Endothelial cell of umbilical vein (primary cell): ENCODE data around the gene LHX4. TPM values are rescaled to one million over a fixed set of nuclear protein-coding genes. Genes with fewer than 3 reads are reported as not detected.
A peak's percentile ranks its signal among the peaks of the same experiment; 100 is the strongest.

Experiments
- BruUV-seq: library from RNA; stranded (reverse); fragments of 400-500 nt; replicated peaks from 2 replicates; lab custom pipeline; 2021; lab: Mats Ljungman, UMichigan
- CTCF ChIA-PET: fragments of 300-600, 350-600 bp; sonication (Branson Sonifier 250); formaldehyde crosslinking; loops from one replicate; lab custom pipeline; 2021; ENCODE audit warnings: antibody characterized with exemption, inconsistent platforms; lab: Charles Lee
- POLR2A ChIA-PET: fragments of 300-600, 350-600 bp; sonication (Branson Sonifier 250); formaldehyde crosslinking; loops from one replicate; lab custom pipeline; 2021; ENCODE audit warnings: antibody characterized with exemption, inconsistent platforms; lab: Charles Lee
- DNase-seq: peaks from one replicate; pipeline ENCODE4 v3.0.0-alpha.2; 2011; ENCODE audit warnings: low read depth, low spot score
- FAIRE-seq: peaks from 2 replicates; lab custom pipeline; 2011; peaks lifted over from hg19 to GRCh38; lab: Jason Lieb, UNC
- H2AFZ ChIP-seq: 2 replicates; pipeline ENCODE4 v1.6.0; 2012; ENCODE audit warnings: low read depth, low read length, control low read depth, inconsistent platforms
- H3K27ac ChIP-seq: 2 replicates; pipeline ENCODE4 v1.5.1; 2011; ENCODE audit warnings: low read depth, mild to moderate bottlenecking, control low read depth, low read length, moderate library complexity; ENCODE audit not compliant: insufficient read depth
- H3K27me3 ChIP-seq, 2 experiments: 2 replicates each; pipeline versions ENCODE4 v1.6.0 to v1.6.1; 2011; ENCODE audit warnings: low read length in 2 of 2, mixed read lengths in 1 of 2; ENCODE audit not compliant: control insufficient read depth in 2 of 2, insufficient read depth in 2 of 2
- H3K36me3 ChIP-seq, 2 experiments: 2 replicates in 1 of 2; 3 replicates in 1 of 2; pipeline ENCODE4 v1.5.1; 2011; ENCODE audit warnings: low read length in 2 of 2, mild to moderate bottlenecking in 1 of 2, moderate library complexity in 1 of 2; ENCODE audit not compliant: control insufficient read depth in 2 of 2, insufficient read depth in 2 of 2; ENCODE audit errors: extremely low read depth in 1 of 2
- H3K4me1 ChIP-seq: 3 replicates; pipeline ENCODE4 v1.5.1; 2011; ENCODE audit warnings: mild to moderate bottlenecking, low read length; ENCODE audit not compliant: control insufficient read depth, insufficient read depth; ENCODE audit errors: extremely low read depth
- H3K4me2 ChIP-seq: 2 replicates; pipeline ENCODE4 v1.6.1; 2011; ENCODE audit warnings: low read length, control low read depth, mixed read lengths; ENCODE audit not compliant: insufficient read depth
- H3K4me3 ChIP-seq, 3 experiments: fragments of 200-600 bp in 1 of 3; sonication (generic), shearing (Covaris generic) in 1 of 3; replicated peaks in 1 of 3; 2 replicates each; pipeline ENCODE4 v1.5.1; 2011 to 2016; ENCODE audit warnings: control low read depth in 3 of 3, low read length in 3 of 3, mild to moderate bottlenecking in 2 of 3, inconsistent platforms in 1 of 3, low read depth in 1 of 3, moderate library complexity in 1 of 3; ENCODE audit not compliant: insufficient read depth in 1 of 3
- H3K79me2 ChIP-seq: 2 replicates; pipeline ENCODE4 v1.6.0; 2012; ENCODE audit warnings: low read length, inconsistent platforms; ENCODE audit not compliant: control insufficient read depth, insufficient read depth
- H3K9ac ChIP-seq: replicated peaks from 2 replicates; pipeline ENCODE3; 2011; ENCODE audit warnings: low read length, control low read depth; ENCODE audit not compliant: insufficient read depth; ENCODE audit errors: extremely low read depth
- H3K9me1 ChIP-seq: replicated peaks from 3 replicates; pipeline ENCODE4 v1.6.0; 2011; ENCODE audit warnings: mild to moderate bottlenecking, low read length; ENCODE audit not compliant: control insufficient read depth, insufficient read depth; ENCODE audit errors: extremely low read depth
- H3K9me3 ChIP-seq: replicated peaks from 2 replicates; pipeline ENCODE4 v1.5.1; 2012; ENCODE audit warnings: low read length, inconsistent platforms; ENCODE audit not compliant: control insufficient read depth, insufficient read depth
- H4K20me1 ChIP-seq: replicated peaks from 2 replicates; pipeline ENCODE3; 2011; ENCODE audit warnings: mild to moderate bottlenecking, low read length; ENCODE audit not compliant: control insufficient read depth, insufficient read depth; ENCODE audit errors: extremely low read depth
- EZH2 ChIP-seq: IDR thresholded peaks from 2 replicates; pipeline ENCODE4 v1.6.1; 2012; ENCODE audit warnings: borderline replicate concordance, low read depth, mild to moderate bottlenecking, moderate library complexity, low read length, inconsistent platforms; ENCODE audit not compliant: severe bottlenecking
- FOS ChIP-seq: IDR thresholded peaks from 2 replicates; pipeline ENCODE4 v1.6.1; 2011; ENCODE audit warnings: mild to moderate bottlenecking, low read length, moderate library complexity, borderline replicate concordance; ENCODE audit not compliant: insufficient read depth
- GATA2 ChIP-seq: IDR thresholded peaks from 2 replicates; pipeline ENCODE4 v1.7.0; 2011; ENCODE audit warnings: low read depth, mild to moderate bottlenecking, moderate library complexity, mixed read lengths, low read length; ENCODE audit not compliant: insufficient read length, insufficient read depth
- JUN ChIP-seq: IDR thresholded peaks from 2 replicates; pipeline ENCODE4 v1.6.1; 2011; ENCODE audit warnings: borderline replicate concordance, low read depth; ENCODE audit not compliant: insufficient read length, insufficient read depth
- MYC ChIP-seq: IDR thresholded peaks from one replicate; pipeline ENCODE4 v1.6.1; 2011; ENCODE audit warnings: mild to moderate bottlenecking, low read depth, low read length
- POLR2A ChIP-seq: IDR thresholded peaks from 2 replicates; pipeline ENCODE4 v1.6.1; 2012; ENCODE audit warnings: low read depth, mild to moderate bottlenecking, control low read depth, low read length
- POLR2AphosphoS5 ChIP-seq: IDR thresholded peaks from 2 replicates; pipeline ENCODE4 v1.6.1; 2012; ENCODE audit warnings: low read depth, mild to moderate bottlenecking, control low read depth, low read length, moderate library complexity; ENCODE audit not compliant: insufficient read depth
- dilution Hi-C: fragments of 300-500 bp; cut with MboI; formaldehyde crosslinking; loops from one replicate; pipeline ENCODE4 v1.15.0; 2019; ENCODE audit warnings: low sequenced_read_pairs; ENCODE audit not compliant: extremely low pct_ligation_motif_present
- intact Hi-C: fragments of 100-400 bp; cut with micrococcal nuclease; formaldehyde crosslinking; loops from one replicate; pipeline ENCODE4 v1.10.0; 2022
- polyA plus RNA-seq, 4 experiments: library from polyadenylated mRNA; depleted of rRNA in 3 of 4; stranded (reverse) in 3 of 4; unstranded in 1 of 4; fragments of >200 nt; gene quantifications; 2 replicates each; pipeline versions ENCODE4 v1.2.1 to v1.2.3, GENCODE V29; 2011 to 2012; ENCODE audit warnings: missing spikeins in 1 of 4
- total RNA-seq: library from RNA; stranded (reverse); gene quantifications from 2 replicates; pipeline ENCODE4 v1.2.3, GENCODE V29; 2021
- TF ChIP-seq, protein P1 (sequence below): IDR thresholded peaks from 2 replicates; pipeline ENCODE4 v1.6.1; 2011; ENCODE audit not compliant: insufficient read depth, insufficient read length
- TF ChIP-seq, protein P2 (sequence below), 2 donors: IDR thresholded peaks; 1 replicate in 1 of 2; 2 replicates in 1 of 2; pipeline ENCODE4 v1.5.1; 2011; ENCODE audit warnings: low read length in 2 of 2, mild to moderate bottlenecking in 2 of 2, moderate library complexity in 2 of 2, control low read depth in 1 of 2, inconsistent platforms in 1 of 2, low read depth in 1 of 2; ENCODE audit not compliant: insufficient read depth in 1 of 2; ENCODE audit errors: extremely low read depth in 1 of 2

LHX4 gene
- total and polyA plus RNA-seq, 2 donors (not counting 3 experiments of a cell fraction or from before 2014, with no cell fraction given), result not detected

DNA sequence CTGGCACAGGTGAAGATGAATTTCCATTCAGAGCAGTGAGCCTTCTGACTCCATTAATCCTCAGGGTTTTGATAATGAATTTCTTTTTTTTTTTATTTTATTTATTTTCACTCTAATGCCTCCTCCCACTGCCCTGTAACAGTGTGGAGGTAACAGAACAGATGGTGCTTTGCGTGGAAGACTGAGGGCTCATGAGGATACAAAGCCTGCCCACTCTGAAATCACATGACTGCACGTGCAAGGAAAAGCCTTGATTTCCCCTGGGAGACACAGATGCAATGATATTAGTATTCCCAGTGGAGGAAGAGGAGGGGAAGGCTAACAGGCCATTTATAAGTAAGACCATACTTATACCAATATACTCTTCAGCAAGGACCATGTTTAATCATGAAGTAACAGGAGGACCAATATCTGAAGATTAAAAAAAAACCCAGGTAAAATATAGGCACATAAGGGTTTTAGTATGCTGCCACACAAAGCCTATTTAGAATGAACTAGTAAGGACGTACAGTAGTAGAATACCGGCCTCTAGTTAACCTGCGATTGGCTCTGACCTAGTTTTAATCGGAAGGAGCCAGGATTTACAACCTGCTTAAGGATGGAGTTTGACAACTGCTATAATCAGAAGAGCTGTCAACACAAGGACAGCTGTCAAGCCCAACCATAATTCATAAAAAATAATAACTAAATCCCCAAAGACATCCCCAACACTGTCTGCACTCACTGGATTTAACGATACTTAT, 69.6 kb downstream of the LHX4 start:
- Histone ChIP-seq H3K9me1 (no peaks in the 10 kb centered on the region), H3K27me3 (no peaks in the 10 kb centered on the region), H3K4me2 (no peak overlapping the region), H3K9ac (no peak overlapping the region), H2AFZ (no peak overlapping the region), H3K79me2 (no peaks in the 10 kb centered on the region), H3K4me1 (no peaks in the 10 kb centered on the region), H3K36me3 (no peaks in the 10 kb centered on the region), H4K20me1 (no peaks in the 10 kb centered on the region), H3K9me3 (no peaks in the 10 kb centered on the region), H3K4me3 (no peak overlapping the region), H3K27ac (no peak overlapping the region)
- no peak for TF ChIP-seq MYC
- dilution Hi-C loops (no loop called here), intact Hi-C loops (no loop called here)
- ChIA-PET CTCF (no interaction called here), POLR2A (no interaction called here)
- no TSS peak for BruUV-seq
- FAIRE-seq (no peak), DNase-seq (no peak)

DNA sequence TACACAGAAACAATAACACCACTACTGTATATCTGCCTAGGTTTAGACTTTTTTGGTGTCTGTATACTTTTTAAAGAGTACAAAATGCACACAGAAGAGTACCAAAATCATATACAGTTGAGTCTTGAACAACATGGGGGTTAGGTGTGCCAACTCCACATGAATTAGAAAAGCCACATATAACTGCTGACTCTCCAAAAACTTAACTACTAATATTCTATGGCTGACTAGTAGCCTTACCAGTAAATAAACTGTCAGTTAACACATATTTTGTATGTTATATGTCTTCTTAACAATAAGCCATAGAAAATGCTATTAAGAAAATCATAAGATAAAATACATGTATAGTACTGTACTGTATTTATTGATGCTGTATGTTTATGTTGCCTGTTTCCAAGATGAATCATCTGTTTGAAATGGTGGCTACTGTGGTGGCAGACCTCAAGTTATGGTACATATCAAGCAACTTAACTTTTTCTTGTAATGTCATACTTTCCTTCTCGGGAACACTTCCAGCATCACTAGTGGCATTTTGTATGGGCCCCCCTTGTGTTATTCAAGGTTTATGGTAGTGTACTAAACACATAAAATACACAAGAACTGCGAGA, 71.2 kb downstream of the LHX4 start:
- no peak overlapping the region for H3K4me2 ChIP-seq
- no peak overlapping the region for H3K27ac ChIP-seq
- no peaks in the 10 kb centered on the region for H3K27me3 ChIP-seq
- no peak for DNase-seq
- H3K4me1 ChIP-seq, result no peaks in the 10 kb centered on the region
- no peaks in the 10 kb centered on the region for H3K79me2 ChIP-seq
- TF ChIP-seq, protein P1, sequence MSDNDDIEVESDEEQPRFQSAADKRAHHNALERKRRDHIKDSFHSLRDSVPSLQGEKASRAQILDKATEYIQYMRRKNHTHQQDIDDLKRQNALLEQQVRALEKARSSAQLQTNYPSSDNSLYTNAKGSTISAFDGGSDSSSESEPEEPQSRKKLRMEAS, result no peak
- no peak for TF ChIP-seq POLR2A
- TF ChIP-seq, protein P2, sequence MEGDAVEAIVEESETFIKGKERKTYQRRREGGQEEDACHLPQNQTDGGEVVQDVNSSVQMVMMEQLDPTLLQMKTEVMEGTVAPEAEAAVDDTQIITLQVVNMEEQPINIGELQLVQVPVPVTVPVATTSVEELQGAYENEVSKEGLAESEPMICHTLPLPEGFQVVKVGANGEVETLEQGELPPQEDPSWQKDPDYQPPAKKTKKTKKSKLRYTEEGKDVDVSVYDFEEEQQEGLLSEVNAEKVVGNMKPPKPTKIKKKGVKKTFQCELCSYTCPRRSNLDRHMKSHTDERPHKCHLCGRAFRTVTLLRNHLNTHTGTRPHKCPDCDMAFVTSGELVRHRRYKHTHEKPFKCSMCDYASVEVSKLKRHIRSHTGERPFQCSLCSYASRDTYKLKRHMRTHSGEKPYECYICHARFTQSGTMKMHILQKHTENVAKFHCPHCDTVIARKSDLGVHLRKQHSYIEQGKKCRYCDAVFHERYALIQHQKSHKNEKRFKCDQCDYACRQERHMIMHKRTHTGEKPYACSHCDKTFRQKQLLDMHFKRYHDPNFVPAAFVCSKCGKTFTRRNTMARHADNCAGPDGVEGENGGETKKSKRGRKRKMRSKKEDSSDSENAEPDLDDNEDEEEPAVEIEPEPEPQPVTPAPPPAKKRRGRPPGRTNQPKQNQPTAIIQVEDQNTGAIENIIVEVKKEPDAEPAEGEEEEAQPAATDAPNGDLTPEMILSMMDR (IDR thresholded peaks at IDR 0.05; ENCODE audit: extremely low read depth in 1 of 2, insufficient read depth in 1 of 2, low read depth in 1 of 2, low read length in 2 of 2), result no peak
- TF ChIP-seq GATA2, result no peak
- no peak for TF ChIP-seq POLR2AphosphoS5
- TF ChIP-seq FOS, result no peak
- TF ChIP-seq EZH2, result no peak
- TF ChIP-seq MYC, result no peak
- TF ChIP-seq JUN, result no peak
- dilution Hi-C loops, result no loop called here
- H3K9ac ChIP-seq, result no peak overlapping the region
- H3K4me3 ChIP-seq, result no peak overlapping the region
- BruUV-seq, result no TSS peak
- H4K20me1 ChIP-seq, result no peaks in the 10 kb centered on the region
- H3K9me1 ChIP-seq, result no peaks in the 10 kb centered on the region
- H3K9me3 ChIP-seq, result no peaks in the 10 kb centered on the region
- ChIA-PET POLR2A (no interaction called here), CTCF (no interaction called here)
- H2AFZ ChIP-seq, result no peak overlapping the region
- intact Hi-C loops, result no loop called here
- no peaks in the 10 kb centered on the region for H3K36me3 ChIP-seq
- FAIRE-seq, result peak; percentile 12
